Neural cell (in vitro differentiated cells): Measurements from ENCODE around the gene CNTNAP2.

Experiments
- EZH2 ChIP-seq: fragments of 200-600, 300-800 bp; shearing (Covaris generic), sonication (generic); IDR thresholded peaks from 2 replicates; pipeline ENCODE4 v1.6.1; 2014; ENCODE audit warnings: antibody characterized with exemption, low read length, borderline replicate concordance, mild to moderate bottlenecking; ENCODE audit not compliant: insufficient read depth, poor library complexity, severe bottlenecking
- TF ChIP-seq, protein P1 (sequence below): fragments of 450-650 bp; IDR thresholded peaks from 2 replicates; pipeline ENCODE4 v1.5.1; 2014; ENCODE audit warnings: antibody characterized with exemption, mild to moderate bottlenecking, moderate library complexity; ENCODE audit not compliant: poor library complexity, severe bottlenecking

DNA sequence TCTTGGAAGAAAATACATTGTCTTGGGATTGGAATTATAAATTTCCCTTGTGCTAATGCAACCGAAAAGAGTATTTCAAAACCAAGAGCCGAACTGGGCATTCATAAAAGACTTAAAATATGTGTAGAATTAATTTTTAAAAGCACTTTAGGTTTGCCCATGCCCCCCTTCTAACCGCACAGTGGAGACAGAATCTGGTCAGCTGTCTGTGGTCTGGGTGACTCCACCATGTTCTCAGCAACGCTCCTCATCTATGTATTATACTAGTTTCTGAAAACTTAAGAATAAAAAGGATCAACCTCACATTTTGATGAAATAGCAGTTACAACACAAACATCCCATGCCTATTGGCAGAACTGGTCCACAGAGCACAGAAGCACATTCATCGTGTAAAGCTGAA, 2281.4 kb downstream of the CNTNAP2 start:
- TF ChIP-seq, protein P1, sequence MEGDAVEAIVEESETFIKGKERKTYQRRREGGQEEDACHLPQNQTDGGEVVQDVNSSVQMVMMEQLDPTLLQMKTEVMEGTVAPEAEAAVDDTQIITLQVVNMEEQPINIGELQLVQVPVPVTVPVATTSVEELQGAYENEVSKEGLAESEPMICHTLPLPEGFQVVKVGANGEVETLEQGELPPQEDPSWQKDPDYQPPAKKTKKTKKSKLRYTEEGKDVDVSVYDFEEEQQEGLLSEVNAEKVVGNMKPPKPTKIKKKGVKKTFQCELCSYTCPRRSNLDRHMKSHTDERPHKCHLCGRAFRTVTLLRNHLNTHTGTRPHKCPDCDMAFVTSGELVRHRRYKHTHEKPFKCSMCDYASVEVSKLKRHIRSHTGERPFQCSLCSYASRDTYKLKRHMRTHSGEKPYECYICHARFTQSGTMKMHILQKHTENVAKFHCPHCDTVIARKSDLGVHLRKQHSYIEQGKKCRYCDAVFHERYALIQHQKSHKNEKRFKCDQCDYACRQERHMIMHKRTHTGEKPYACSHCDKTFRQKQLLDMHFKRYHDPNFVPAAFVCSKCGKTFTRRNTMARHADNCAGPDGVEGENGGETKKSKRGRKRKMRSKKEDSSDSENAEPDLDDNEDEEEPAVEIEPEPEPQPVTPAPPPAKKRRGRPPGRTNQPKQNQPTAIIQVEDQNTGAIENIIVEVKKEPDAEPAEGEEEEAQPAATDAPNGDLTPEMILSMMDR = no peak
- no peak for TF ChIP-seq EZH2
